OCI-LY7 (cell line): ENCODE data around the gene RMND5B.

Source experiments
- CTCF ChIP-seq: fragments of 200-600 bp; sonication (generic); conservative IDR thresholded peaks from 2 replicates; pipeline ENCODE4 v1.5.1; 2014; ENCODE audit warnings: mild to moderate bottlenecking, antibody characterized with exemption, low read length, moderate library complexity, mixed read lengths
- EZH2phosphoT487 ChIP-seq: fragments of 200-600 bp; sonication (generic); IDR thresholded peaks from 2 replicates; pipeline ENCODE4 v1.6.1; 2018; ENCODE audit warnings: low read depth, borderline replicate concordance, mild to moderate bottlenecking, mixed run types, antibody characterized with exemption, low read length, moderate library complexity, mixed read lengths

- TF ChIP-seq EZH2phosphoT487 (no peak), CTCF (no peak)
Measured at GRCh38 chr5:178114325-178115135, 16.3 kb upstream of the RMND5B start.
